CD4-positive, CD25-positive, alpha-beta regulatory T cell (primary cell): ENCODE data around the gene PRKCB. TPM values are rescaled to one million over a fixed set of nuclear protein-coding genes. Genes with fewer than 3 reads are reported as not detected.

Experiments used
- ATAC-seq, 2 donors: fragments of 150-1000 bp; cut with Tn5 transposase; one replicate each; pipeline ENCODE4 v1.10.0; 2021; ENCODE audit warnings: low read depth in 2 of 2, moderate number of reproducible peaks in 2 of 2, moderate library complexity in 1 of 2
- DNase-seq, 3 donors: peaks; one replicate each; pipeline versions ENCODE4 v3.0.0 to v3.0.0-alpha.2; 2012 to 2022; ENCODE audit warnings: mixed read lengths in 1 of 3
- H3K27ac ChIP-seq: one replicate; pipeline ENCODE4 v1.7.0; 2013; ENCODE audit warnings: mild to moderate bottlenecking, low read length; ENCODE audit not compliant: insufficient read depth, poor library complexity, severe bottlenecking
- H3K27me3 ChIP-seq: one replicate; pipeline ENCODE4 v1.7.0; 2013; ENCODE audit warnings: low read length; ENCODE audit not compliant: control insufficient read depth, insufficient read depth
- H3K36me3 ChIP-seq: one replicate; pipeline ENCODE4 v1.7.0; 2013; ENCODE audit warnings: mild to moderate bottlenecking, low read length, moderate library complexity; ENCODE audit not compliant: control insufficient read depth, insufficient read depth
- H3K4me1 ChIP-seq: 2 replicates; pipeline ENCODE4 v1.7.0; 2013; ENCODE audit warnings: mild to moderate bottlenecking, low read length; ENCODE audit not compliant: insufficient read depth, control insufficient read depth, poor library complexity, severe bottlenecking
- H3K4me3 ChIP-seq: one replicate; pipeline ENCODE4 v1.7.0; 2013; ENCODE audit warnings: low read depth, mild to moderate bottlenecking, low read length, moderate library complexity
- H3K9me3 ChIP-seq, 2 experiments: 1 replicate in 1 of 2; 2 replicates in 1 of 2; pipeline ENCODE4 v1.7.0; 2013; ENCODE audit warnings: low read length in 2 of 2, mild to moderate bottlenecking in 1 of 2, moderate library complexity in 1 of 2; ENCODE audit not compliant: control insufficient read depth in 2 of 2
- H3K27ac Mint-ChIP-seq, 3 donors: one replicate each; pipeline ENCODE4 v1.8.0; 2020 to 2022; ENCODE audit warnings: mild to moderate bottlenecking in 3 of 3, mixed read lengths in 3 of 3, moderate library complexity in 2 of 3
- H3K27me3 Mint-ChIP-seq: one replicate; pipeline ENCODE4 v1.8.0; 2022; ENCODE audit warnings: mild to moderate bottlenecking, mixed read lengths
- H3K36me3 Mint-ChIP-seq: one replicate; pipeline ENCODE4 v1.8.0; 2020; ENCODE audit warnings: mixed read lengths
- H3K4me1 Mint-ChIP-seq, 4 donors: one replicate each; pipeline ENCODE4 v1.8.0; 2020 to 2022; ENCODE audit warnings: mixed read lengths in 4 of 4, mild to moderate bottlenecking in 1 of 4
- H3K4me3 Mint-ChIP-seq, 4 donors: one replicate each; pipeline ENCODE4 v1.8.0; 2020 to 2022; ENCODE audit warnings: mild to moderate bottlenecking in 4 of 4, mixed read lengths in 4 of 4, moderate library complexity in 3 of 4
- H3K9me3 Mint-ChIP-seq, 7 donors: one replicate each; pipeline ENCODE4 v1.8.0; 2020 to 2022; ENCODE audit warnings: mixed read lengths in 7 of 7, mild to moderate bottlenecking in 3 of 7, moderate library complexity in 2 of 7
- polyA plus RNA-seq, 4 donors: library from polyadenylated mRNA; unstranded; fragments of 300-500 nt; fragmentation: Illumina TruSeq; gene quantifications; one replicate each; pipeline ENCODE4 v1.2.3, GENCODE V29; 2021
- total RNA-seq: library from RNA; stranded (reverse); gene quantifications from one replicate; pipeline ENCODE4 v1.2.3, GENCODE V29; 2022

PRKCB gene
- total and polyA plus RNA-seq, 5 donors from 2014 or later: 37.4 to 83.1 (median 50.5) TPM

DNA sequence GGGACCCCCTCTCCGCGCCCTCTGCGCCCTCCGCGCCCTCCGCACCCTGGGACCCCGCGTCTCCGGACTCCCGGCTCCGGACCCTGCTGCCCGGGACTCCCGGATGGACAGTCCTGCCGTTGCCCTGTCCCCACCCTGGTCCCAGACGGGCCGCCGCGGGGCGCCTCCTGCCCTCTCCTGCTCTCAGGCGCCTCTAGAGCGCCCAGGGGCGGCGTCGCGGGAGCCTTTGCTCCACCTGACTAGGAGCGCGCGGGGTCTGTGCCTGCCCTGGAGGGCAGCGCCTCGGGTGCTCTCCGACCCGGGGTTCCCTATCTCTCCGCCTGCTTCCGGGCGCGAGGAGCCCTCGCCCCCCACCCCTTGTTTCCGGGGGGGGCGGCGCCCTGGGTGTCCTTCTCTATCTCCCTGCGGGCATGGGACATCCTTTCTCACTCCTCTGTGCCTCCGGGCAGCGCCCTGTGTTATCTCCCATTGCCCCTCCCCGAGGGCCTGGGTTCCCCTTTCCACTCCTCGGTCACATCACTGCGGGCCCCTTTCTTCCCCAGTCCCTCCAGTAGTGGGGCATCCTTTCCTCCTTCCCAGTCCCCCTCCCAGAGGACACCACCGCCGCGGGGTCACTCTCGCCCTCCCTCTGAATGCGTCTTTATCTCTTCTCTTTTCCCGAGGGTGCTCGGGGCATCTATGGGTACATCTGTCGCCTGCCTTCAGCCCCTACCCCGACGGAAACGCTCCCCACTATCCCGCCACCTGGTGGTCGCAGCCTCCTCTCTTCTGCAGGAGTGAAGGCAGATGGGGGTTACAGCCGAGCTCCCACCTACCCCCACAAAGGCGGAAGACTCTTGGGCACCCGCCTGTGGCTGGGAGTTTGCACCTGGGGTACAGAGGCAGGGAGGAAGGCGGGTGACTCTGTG, 875 bp downstream of the PRKCB start:
- Mint-ChIP-seq H3K9me3 (peaks cover 0 to 2% (median 0%) of the 10 kb centered on the region in 7 donors), H3K4me3 (peak overlapping the region; percentile 96 to 99 (median 98)), H3K27me3 (peaks cover under 1% of the 10 kb centered on the region), H3K27ac (peak overlapping the region; percentile 87 to 96 (median 93)), H3K36me3 (peaks cover 19% of the 10 kb centered on the region), H3K4me1 (peaks cover 23 to 70% (median 46%) of the 10 kb centered on the region in 4 donors)
- Histone ChIP-seq H3K27ac (peak overlapping the region; percentile 57), H3K4me1 (peaks cover 61% of the 10 kb centered on the region), H3K4me3 (peak overlapping the region; percentile 79), H3K9me3 (no peaks in the 10 kb centered on the region), H3K36me3 (peaks cover 5% of the 10 kb centered on the region), H3K27me3 (no peaks in the 10 kb centered on the region)
- peak; percentile 50 to 71 (median 53) for DNase-seq
- ATAC-seq: peak; percentile 14 to 23

DNA sequence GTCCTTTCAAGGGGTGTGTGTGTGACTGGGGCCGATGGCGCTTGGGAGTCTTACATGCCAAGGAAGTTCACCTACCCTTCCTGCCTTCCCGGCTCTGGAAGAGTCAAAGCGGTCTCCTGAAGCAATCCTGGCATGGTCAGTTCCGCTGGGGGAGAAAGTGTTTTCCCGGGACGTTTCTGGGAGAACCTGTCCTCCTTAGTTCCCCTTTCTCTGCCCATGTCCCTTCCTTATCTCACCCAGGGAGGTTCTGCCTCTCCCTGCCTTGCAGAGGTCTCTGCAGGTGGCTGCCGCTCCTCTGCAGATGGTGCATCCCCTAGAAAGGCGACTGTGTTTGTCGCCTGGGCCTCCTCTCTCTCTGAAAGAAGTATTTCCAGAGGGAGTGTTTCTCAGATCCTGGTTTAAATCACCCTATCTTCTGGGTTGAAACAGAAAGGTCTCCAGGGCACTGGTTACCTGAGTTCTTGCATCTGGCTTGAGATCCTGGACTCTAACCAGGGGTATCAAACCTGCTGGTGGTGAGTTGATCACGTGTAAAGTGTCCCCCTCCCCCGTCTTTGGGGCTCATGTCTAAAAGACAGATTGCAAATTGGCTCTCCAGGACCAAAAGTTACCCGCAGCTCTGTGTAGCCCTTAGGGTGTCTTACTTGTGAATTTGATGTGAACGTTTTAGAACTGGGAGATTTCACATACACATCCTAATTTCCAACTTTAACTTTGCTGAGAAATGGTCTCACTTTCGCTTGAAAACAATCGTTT, 1.9 kb downstream of the PRKCB start:
- Histone ChIP-seq H3K4me3 (peak overlapping the region; percentile 79), H3K9me3 (no peaks in the 10 kb centered on the region), H3K27me3 (no peaks in the 10 kb centered on the region), H3K4me1 (peaks cover 69% of the 10 kb centered on the region), H3K27ac (no peak overlapping the region), H3K36me3 (peaks cover 5% of the 10 kb centered on the region)
- Mint-ChIP-seq H3K27me3 (no peaks in the 10 kb centered on the region), H3K27ac (peak overlapping the region; percentile 87 to 96 (median 93)), H3K4me1 (peaks cover 27 to 79% (median 54%) of the 10 kb centered on the region in 4 donors), H3K9me3 (peaks cover 0 to 2% (median 0%) of the 10 kb centered on the region in 7 donors), H3K4me3 (peak overlapping the region; percentile 96 to 99 (median 98)), H3K36me3 (peaks cover 19% of the 10 kb centered on the region)
- ATAC-seq (no peak), DNase-seq (peak in 1 of 3 donors; percentile 29)

DNA sequence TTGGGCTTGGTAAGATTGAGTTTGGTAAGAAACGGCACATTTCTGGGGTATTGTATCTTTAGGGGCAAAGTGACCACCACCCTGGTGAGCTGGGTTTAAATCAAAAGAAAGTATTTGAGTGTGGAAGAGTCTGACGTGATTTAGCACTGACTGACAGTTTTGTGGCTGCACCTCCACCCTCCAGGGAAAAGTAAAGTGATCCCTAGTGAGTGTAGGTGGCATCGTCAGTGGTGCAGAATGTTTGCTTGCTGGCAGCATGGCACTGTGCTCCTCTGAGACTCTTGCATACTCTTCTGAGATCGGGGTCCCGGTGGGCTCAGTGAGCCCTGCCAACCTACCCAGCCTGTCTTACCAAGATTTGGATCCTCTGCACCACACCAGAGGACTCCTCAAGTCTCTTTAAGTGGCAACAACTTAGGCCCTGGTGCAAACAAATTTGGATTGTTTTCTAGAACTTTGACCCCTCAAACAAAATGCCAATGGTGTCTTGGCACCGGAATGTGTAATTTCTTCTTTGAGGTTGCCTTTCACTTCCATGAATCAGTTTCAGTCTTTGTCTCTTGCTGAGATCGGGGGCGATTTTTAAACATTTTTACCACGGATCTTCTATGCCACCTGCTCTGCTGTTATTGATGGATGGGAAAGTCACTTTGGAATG, 2.8 kb downstream of the PRKCB start:
- H3K27ac Mint-ChIP-seq: peak overlapping the region; percentile 82 to 93 (median 84)
- H3K9me3 ChIP-seq: no peaks in the 10 kb centered on the region
- ATAC-seq: no peak
- H3K4me1 Mint-ChIP-seq: peaks cover 32 to 81% (median 57%) of the 10 kb centered on the region in 4 donors
- H3K4me1 ChIP-seq: peaks cover 69% of the 10 kb centered on the region
- H3K4me3 Mint-ChIP-seq: peak overlapping the region; percentile 82 to 98 (median 96)
- H3K4me3 ChIP-seq: peak overlapping the region; percentile 79
- DNase-seq: no peak
- no peaks in the 10 kb centered on the region for H3K27me3 Mint-ChIP-seq
- no peak overlapping the region for H3K27ac ChIP-seq
- H3K27me3 ChIP-seq: no peaks in the 10 kb centered on the region
- H3K36me3 Mint-ChIP-seq: peaks cover 15% of the 10 kb centered on the region
- H3K9me3 Mint-ChIP-seq: peaks cover 0 to 2% (median 0%) of the 10 kb centered on the region in 7 donors
- peaks cover 5% of the 10 kb centered on the region for H3K36me3 ChIP-seq

DNA sequence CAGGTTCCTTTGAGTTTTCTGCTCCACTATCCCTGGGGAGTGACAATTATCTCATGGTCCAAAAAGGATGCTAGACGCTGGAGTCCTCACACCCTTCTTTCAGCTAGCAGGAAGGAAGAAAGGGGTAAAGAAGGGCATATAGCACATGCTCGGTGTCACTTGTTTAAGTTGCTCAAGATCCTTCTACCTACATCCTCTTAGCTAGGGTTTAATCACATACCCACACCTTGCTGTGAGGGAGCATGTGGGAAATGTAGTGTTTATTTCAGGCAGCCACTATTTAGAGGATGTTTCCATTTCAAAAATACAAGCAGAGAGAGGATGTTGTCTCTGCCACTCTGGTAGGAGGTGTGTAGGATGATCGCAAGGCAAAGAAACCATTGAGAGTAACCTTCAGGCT, 4.5 kb downstream of the PRKCB start:
- ATAC-seq (no peak), DNase-seq (peak in 1 of 3 donors; percentile 56)
- Mint-ChIP-seq H3K36me3 (peaks cover 29% of the 10 kb centered on the region), H3K27me3 (no peaks in the 10 kb centered on the region), H3K4me1 (peaks cover 35 to 71% (median 56%) of the 10 kb centered on the region in 4 donors), H3K4me3 (peak overlapping the region; percentile 18 to 98 (median 46)), H3K9me3 (peaks cover 0 to 2% (median 0%) of the 10 kb centered on the region in 7 donors), H3K27ac (peak overlapping the region; percentile 33 to 93 (median 69))
- Histone ChIP-seq H3K27ac (no peak overlapping the region), H3K36me3 (peaks cover 7% of the 10 kb centered on the region), H3K27me3 (no peaks in the 10 kb centered on the region), H3K4me3 (peak overlapping the region; percentile 23), H3K9me3 (no peaks in the 10 kb centered on the region), H3K4me1 (peaks cover 60% of the 10 kb centered on the region)

DNA sequence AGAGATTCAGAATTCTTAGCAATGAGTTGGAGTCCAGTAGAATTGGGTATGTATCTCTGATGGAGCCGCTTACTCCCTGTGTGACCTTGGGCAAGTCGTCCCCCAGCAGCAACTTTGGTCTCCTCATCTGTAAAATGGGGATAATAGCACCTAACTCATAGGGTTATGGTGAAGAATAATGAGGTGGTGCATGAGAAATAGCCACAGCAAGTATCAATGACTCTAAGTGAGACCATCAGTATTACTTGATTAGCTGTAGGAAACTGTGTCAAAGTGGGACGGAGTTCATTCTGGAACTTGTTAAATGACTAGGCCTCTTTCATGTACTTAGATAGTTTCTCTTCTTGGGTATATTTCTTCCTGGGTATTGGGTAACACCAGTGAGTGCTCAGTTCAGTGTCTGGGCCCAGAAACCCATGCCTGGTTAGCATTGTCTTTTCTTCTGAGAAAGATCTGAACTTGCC, 6.4 kb downstream of the PRKCB start:
- Mint-ChIP-seq H3K36me3 (peaks cover 37% of the 10 kb centered on the region), H3K4me3 (peak overlapping the region in 3 of 4 donors; percentile 0 to 33 (median 25))

DNA sequence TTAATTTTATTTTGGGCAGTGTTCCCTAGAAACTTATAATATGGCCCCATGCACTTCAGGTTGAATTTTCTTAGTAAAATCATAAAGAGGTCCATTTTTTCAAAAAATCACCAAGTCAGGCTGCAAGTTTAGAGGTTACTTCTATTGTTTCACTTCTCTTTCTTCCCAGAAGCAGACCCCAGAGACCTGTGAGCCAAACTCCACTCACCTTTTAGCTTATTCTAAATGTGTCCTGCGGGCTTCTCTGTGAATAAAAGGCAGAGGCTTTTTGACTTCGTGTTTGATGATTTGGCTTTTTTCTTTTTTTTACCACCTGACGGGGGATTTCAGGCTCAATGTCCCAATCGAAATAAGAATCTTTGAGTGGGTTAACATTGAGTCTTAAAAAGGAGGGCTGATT, 7.4 kb downstream of the PRKCB start:
- peak overlapping the region; percentile 2 to 63 (median 47) for H3K27ac Mint-ChIP-seq
- no peak overlapping the region for H3K4me3 ChIP-seq
- H3K27me3 ChIP-seq: no peaks in the 10 kb centered on the region
- H3K36me3 ChIP-seq: peaks cover 7% of the 10 kb centered on the region
- H3K27me3 Mint-ChIP-seq: no peaks in the 10 kb centered on the region
- ATAC-seq: no peak
- DNase-seq: no peak
- peaks cover 38 to 76% (median 63%) of the 10 kb centered on the region in 4 donors for H3K4me1 Mint-ChIP-seq
- no peak overlapping the region for H3K4me3 Mint-ChIP-seq
- H3K36me3 Mint-ChIP-seq: peaks cover 37% of the 10 kb centered on the region
- no peaks in the 10 kb centered on the region for H3K9me3 ChIP-seq
- H3K27ac ChIP-seq: no peak overlapping the region
- peaks cover 39% of the 10 kb centered on the region for H3K4me1 ChIP-seq
- H3K9me3 Mint-ChIP-seq: peaks cover 0 to 2% (median 0%) of the 10 kb centered on the region in 7 donors

More for the DNA sequence above, 6.4 kb downstream of the PRKCB start:
- Mint-ChIP-seq H3K9me3 (peaks cover 0 to 2% (median 0%) of the 10 kb centered on the region in 7 donors), H3K27ac (peak overlapping the region; percentile 50 to 78 (median 65)), H3K27me3 (no peaks in the 10 kb centered on the region), H3K4me1 (peaks cover 43 to 76% (median 63%) of the 10 kb centered on the region in 4 donors)
- peaks cover 48% of the 10 kb centered on the region for H3K4me1 ChIP-seq
- H3K27me3 ChIP-seq: no peaks in the 10 kb centered on the region
- DNase-seq (peak in 1 of 3 donors; percentile 83), ATAC-seq (peak; percentile 29 to 43)
- no peak overlapping the region for H3K4me3 ChIP-seq
- peaks cover 7% of the 10 kb centered on the region for H3K36me3 ChIP-seq
- H3K27ac ChIP-seq: peak overlapping the region; percentile 61
- no peaks in the 10 kb centered on the region for H3K9me3 ChIP-seq

DNA sequence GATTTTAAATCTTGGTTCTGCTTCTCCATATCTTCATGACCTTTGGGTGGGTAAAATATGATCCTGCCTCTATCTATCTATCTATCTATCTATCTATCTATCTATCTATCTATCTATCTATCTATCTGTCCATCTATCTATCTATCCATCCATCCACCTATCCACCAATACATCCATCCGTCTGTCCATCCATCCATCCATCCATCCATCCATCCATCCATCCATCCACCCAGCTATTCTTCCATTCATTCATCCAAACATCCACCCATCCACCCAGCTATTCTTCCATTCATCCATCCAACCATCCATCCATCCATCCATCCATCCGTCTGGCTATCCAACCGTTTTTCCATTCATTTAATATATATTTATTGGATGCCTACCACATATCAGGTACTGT, 11.5 kb downstream of the PRKCB start:
- Mint-ChIP-seq H3K36me3 (peaks cover 22% of the 10 kb centered on the region), H3K27ac (peak overlapping the region; percentile 91 to 96 (median 93)), H3K4me1 (peaks cover 26 to 79% (median 66%) of the 10 kb centered on the region in 4 donors), H3K27me3 (no peaks in the 10 kb centered on the region), H3K4me3 (peak overlapping the region in 1 of 4 donors; percentile 15), H3K9me3 (no peaks in the 10 kb centered on the region)
- no peak overlapping the region for H3K27ac ChIP-seq
- ATAC-seq (no peak), DNase-seq (no peak)
- H3K9me3 ChIP-seq: no peaks in the 10 kb centered on the region
- H3K4me1 ChIP-seq: peaks cover 3% of the 10 kb centered on the region
- no peaks in the 10 kb centered on the region for H3K27me3 ChIP-seq
- H3K36me3 ChIP-seq: peaks cover 2% of the 10 kb centered on the region
- H3K4me3 ChIP-seq: no peak overlapping the region
